Measurements from ENCODE around the gene SFI1.
"Not testable (repeated sequence)": the region's sequence is repeated elsewhere in the genome, so short reads cannot be mapped to it uniquely, and the experiment has no call there.

The SFI1 gene

GRCh38 chr22:31635638-31636306 lies 139.4 kb downstream of the SFI1 start:
- no peak for DNase-seq (ENCODE audit: low read depth)

GRCh38 chr22:31637447-31637890 lies 141.1 kb downstream of the SFI1 start:
- DNase-seq (ENCODE audit: low read depth) = no peak

- no peak for DNase-seq (ENCODE audit: low read depth)
Observed at GRCh38 chr22:31637891-31638618, 141.7 kb downstream of the SFI1 start.

- DNase-seq (ENCODE audit: low read depth) = no peak
Observed at GRCh38 chr22:31639436-31640039, 143.2 kb downstream of the SFI1 start.

GRCh38 chr22:31646186-31647019 lies 150.1 kb downstream of the SFI1 start:
- no peak for DNase-seq (ENCODE audit: low read depth)

GRCh38 chr22:31647066-31647465 lies 150.7 kb downstream of the SFI1 start:
- no peak for DNase-seq (ENCODE audit: low read depth)

- DNase-seq (ENCODE audit: low read depth) = no peak
Observed at GRCh38 chr22:31647523-31648320, 151.4 kb downstream of the SFI1 start.

- no peak for DNase-seq (ENCODE audit: low read depth)
Observed at GRCh38 chr22:31650391-31650790, 154.1 kb downstream of the SFI1 start.

- no peak for DNase-seq (ENCODE audit: low read depth)
Observed at GRCh38 chr22:31651664-31652063, 155.3 kb downstream of the SFI1 start.

- DNase-seq (ENCODE audit: low read depth) = no peak
Observed at GRCh38 chr22:31652088-31652487, 155.8 kb downstream of the SFI1 start.

- no peak for DNase-seq (ENCODE audit: low read depth)
Observed at GRCh38 chr22:31652911-31653684, 156.8 kb downstream of the SFI1 start.

- no peak for DNase-seq (ENCODE audit: low read depth)
Observed at GRCh38 chr22:31653944-31654343, 157.6 kb downstream of the SFI1 start.

- no peak for DNase-seq (ENCODE audit: low read depth)
Observed at GRCh38 chr22:31654408-31654807, 158.1 kb downstream of the SFI1 start.

GRCh38 chr22:31659246-31659645 lies 162.9 kb downstream of the SFI1 start:
- no peak for DNase-seq (ENCODE audit: low read depth)

- DNase-seq (ENCODE audit: low read depth) = not testable (repeated sequence)
Observed at GRCh38 chr22:31660860-31661341, 164.6 kb downstream of the SFI1 start.

- peak; percentile 91 for DNase-seq (ENCODE audit: low read depth)
Observed at GRCh38 chr22:31661851-31662667, 165.7 kb downstream of the SFI1 start, which contains the start of gene PISD. Gene PISD, minus strand, starts transcription at chr22:31662215. Its CDS starts 7 bp downstream, at chr22:31662208.

- DNase-seq (ENCODE audit: low read depth) = no peak
Observed at GRCh38 chr22:31662668-31663037, 166.3 kb downstream of the SFI1 start.
